Endothelial cell of umbilical vein (primary cell): ENCODE measurements around the gene CD27.

Experiments
- GATA2 ChIP-seq: IDR thresholded peaks from 2 replicates; pipeline ENCODE4 v1.7.0; 2011; ENCODE audit warnings: low read depth, mild to moderate bottlenecking, moderate library complexity, mixed read lengths, low read length; ENCODE audit not compliant: insufficient read length, insufficient read depth
- POLR2A ChIP-seq: IDR thresholded peaks from 2 replicates; pipeline ENCODE4 v1.6.1; 2012; ENCODE audit warnings: low read depth, mild to moderate bottlenecking, control low read depth, low read length
- POLR2AphosphoS5 ChIP-seq: IDR thresholded peaks from 2 replicates; pipeline ENCODE4 v1.6.1; 2012; ENCODE audit warnings: low read depth, mild to moderate bottlenecking, control low read depth, low read length, moderate library complexity; ENCODE audit not compliant: insufficient read depth
- TF ChIP-seq, protein P1 (sequence below), 2 donors: IDR thresholded peaks; 1 replicate in 1 of 2; 2 replicates in 1 of 2; pipeline ENCODE4 v1.5.1; 2011; ENCODE audit warnings: low read length in 2 of 2, mild to moderate bottlenecking in 2 of 2, moderate library complexity in 2 of 2, control low read depth in 1 of 2, inconsistent platforms in 1 of 2, low read depth in 1 of 2; ENCODE audit not compliant: insufficient read depth in 1 of 2; ENCODE audit errors: extremely low read depth in 1 of 2

GRCh38 chr12:6438345-6438744, 6.4 kb upstream of the CD27 start:
- TF ChIP-seq GATA2: no peak
- TF ChIP-seq POLR2AphosphoS5: no peak
- TF ChIP-seq, protein P1, sequence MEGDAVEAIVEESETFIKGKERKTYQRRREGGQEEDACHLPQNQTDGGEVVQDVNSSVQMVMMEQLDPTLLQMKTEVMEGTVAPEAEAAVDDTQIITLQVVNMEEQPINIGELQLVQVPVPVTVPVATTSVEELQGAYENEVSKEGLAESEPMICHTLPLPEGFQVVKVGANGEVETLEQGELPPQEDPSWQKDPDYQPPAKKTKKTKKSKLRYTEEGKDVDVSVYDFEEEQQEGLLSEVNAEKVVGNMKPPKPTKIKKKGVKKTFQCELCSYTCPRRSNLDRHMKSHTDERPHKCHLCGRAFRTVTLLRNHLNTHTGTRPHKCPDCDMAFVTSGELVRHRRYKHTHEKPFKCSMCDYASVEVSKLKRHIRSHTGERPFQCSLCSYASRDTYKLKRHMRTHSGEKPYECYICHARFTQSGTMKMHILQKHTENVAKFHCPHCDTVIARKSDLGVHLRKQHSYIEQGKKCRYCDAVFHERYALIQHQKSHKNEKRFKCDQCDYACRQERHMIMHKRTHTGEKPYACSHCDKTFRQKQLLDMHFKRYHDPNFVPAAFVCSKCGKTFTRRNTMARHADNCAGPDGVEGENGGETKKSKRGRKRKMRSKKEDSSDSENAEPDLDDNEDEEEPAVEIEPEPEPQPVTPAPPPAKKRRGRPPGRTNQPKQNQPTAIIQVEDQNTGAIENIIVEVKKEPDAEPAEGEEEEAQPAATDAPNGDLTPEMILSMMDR (IDR thresholded peaks at IDR 0.05; ENCODE audit: extremely low read depth in 1 of 2, insufficient read depth in 1 of 2, low read depth in 1 of 2, low read length in 2 of 2): no peak
- TF ChIP-seq POLR2A: no peak
